Smooth muscle cell of the brain vasculature (primary cell): Measurements from ENCODE around the gene NDFIP2.

Source experiments
- DNase-seq: peaks from one replicate; pipeline ENCODE4 v3.0.0-alpha.2; 2012; ENCODE audit warnings: low read depth, low spot score

Gene NDFIP2

GRCh38 chr13:79496188-79496587 lies 15.2 kb downstream of the NDFIP2 start:
- DNase-seq, result no peak

GRCh38 chr13:79497064-79497463 lies 16.1 kb downstream of the NDFIP2 start:
- DNase-seq, result no peak

- DNase-seq, result no peak
Measured at GRCh38 chr13:79497852-79498251, 16.9 kb downstream of the NDFIP2 start.

GRCh38 chr13:79500829-79501228 lies 19.9 kb downstream of the NDFIP2 start:
- DNase-seq, result no peak

- no peak for DNase-seq
Measured at GRCh38 chr13:79501538-79502232, 20.7 kb downstream of the NDFIP2 start.

- DNase-seq, result no peak
Measured at GRCh38 chr13:79502859-79503468, 22.0 kb downstream of the NDFIP2 start.

DNA sequence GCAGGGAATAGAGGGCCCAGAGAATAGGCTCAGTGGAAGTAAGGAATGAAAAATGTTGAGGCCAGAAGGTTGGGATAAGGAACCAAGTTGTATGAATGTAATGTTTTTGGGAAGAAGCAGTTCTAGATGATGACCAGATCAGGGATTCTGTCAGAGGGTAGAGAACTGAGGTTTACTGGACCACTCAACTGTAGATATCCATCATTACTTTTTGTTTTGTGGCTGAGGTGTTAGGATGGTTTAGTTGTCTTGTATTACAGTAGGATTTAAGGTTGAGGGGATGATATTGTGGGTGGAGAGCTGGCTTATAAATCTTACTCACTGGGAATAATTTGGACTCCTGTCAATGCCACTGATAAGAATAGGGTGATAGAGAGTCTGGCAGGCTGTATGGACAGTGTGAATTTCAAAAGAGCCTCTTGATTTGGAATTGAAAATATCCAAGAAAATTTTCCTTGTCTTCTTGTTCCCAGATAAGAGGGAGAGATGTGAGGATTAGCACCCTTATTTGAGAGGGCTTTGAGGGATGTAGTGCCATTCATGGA lies 22.6 kb downstream of the NDFIP2 start:
- no peak for DNase-seq

DNA sequence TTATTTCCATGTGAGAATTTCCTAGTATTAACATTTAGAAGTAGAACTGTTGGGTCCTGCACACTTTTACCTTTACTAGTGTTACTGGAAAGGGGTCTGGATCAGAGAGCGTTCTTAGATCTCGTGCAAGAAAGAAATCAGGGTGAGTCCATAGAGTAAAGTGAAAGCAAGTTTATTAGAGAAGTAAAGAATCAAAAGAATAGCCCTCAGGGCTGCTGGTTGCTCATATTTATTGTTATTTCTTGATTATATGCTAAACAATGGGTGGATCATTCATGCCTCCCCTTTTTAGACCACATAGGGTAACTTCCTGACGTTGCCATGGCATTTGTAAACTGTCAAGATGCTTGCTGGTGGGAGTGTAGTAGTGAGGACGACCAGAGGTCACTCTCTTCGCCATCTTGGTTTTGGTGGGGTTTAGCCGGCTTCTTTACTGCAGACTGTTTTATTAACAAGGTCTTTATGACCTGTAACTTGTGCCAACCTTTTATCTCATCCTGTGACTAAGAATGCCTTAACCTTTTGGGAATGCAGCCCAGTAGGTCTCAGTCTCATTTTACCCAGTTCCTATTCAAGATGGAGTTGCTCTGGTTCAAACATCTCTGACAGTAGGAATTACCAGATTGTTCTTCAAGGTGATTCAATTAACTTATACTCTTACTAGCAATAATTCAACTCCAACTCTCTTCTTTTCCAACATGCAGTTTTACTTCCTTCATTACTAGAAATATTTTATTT lies 27.4 kb downstream of the NDFIP2 start:
- DNase-seq, result no peak

DNA sequence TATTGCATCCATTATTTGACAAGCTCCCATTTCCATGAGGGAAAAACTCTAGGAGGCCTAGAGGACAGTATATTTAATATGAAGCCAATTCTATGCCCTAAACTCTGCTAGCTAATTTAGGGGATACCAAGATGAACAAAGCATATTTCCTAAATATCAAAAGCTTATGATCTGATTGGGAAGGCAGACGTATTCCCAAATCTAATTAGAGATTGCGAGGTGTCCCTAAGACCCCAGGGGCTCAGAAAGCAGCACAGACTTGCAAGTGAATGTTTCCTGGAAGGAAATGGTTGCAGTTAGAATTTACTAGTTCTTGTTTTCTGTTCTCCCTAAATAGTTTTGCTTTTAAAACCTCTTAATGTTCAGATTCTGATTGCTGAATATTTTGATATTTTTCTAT lies 30.7 kb downstream of the NDFIP2 start:
- no peak for DNase-seq

- no peak for DNase-seq
Measured at GRCh38 chr13:79512950-79513349, 32.0 kb downstream of the NDFIP2 start.

DNA sequence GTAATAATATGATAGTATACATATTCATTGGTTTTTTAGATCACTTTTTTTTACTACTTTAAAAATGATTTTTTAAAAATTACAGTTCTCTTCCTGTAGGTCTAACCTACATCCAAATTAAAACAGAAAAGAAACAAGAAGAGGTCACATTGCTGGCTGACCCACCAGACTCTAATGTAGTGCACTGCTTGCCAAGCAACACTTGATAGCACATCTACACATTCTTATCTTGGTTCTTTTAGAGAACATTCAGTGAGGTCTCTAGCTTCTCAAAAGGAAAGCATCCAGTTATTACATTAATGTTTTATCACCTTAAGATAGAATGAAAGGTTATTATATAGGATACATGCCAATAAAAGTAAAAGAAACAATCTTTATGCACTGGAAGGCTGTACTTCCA lies 35.6 kb downstream of the NDFIP2 start:
- DNase-seq, result no peak

DNA sequence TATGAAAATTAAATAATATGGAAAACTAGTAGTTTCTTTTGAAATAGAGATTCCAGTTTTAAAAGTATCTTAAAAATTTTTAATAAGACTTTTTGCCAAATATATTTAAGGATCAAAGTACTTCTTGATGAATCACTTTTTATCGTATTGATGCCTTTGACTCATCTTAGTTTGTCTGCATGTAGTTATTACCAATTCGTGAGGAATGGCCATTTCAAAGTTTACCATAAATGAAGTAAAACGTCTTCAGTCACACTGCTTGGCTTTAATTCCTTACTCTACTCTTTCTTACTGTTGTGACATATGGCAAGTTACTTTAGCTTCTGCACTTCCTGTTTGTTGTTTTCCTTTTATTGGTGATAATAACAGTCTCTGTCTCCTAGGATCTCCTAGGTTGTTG lies 38.3 kb downstream of the NDFIP2 start:
- no peak for DNase-seq

GRCh38 chr13:79522583-79522982 lies 41.6 kb downstream of the NDFIP2 start:
- no peak for DNase-seq

DNA sequence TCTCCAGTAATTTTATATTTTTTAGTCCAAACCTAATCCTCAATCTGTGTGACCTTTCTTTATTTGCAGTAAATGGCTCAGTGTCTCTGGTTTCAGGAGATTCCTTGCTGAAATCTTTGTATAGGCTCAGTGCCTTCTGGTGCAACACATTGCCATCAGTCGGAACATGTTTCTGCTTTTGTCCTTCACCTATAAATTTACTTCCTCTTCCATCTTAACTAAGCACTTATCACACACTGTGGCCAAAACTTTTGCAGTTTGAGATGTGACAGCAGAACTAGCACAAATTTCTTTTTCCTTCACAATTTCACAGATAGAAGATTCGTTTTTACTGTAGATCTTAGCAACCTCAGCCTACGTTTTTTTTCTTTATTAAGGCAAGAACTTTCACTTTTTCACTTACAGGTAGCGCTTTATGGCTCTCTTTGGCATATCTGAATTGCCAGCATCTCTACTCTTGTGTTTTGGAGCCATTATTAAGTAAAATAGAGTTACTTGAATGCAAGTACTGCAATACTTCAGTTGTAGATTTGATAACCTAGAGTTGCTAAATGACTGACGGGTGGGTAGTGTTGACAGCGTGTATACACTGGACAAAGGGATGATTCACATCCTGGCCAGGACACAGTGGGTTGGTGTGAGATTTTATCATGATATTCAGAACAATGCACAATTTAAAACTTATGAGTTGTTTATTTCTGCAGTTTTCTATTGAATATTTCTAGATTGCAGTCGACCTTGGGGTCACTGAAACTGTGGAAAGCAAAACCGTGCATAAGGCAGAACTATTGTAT lies 44.3 kb downstream of the NDFIP2 start:
- no peak for DNase-seq

DNA sequence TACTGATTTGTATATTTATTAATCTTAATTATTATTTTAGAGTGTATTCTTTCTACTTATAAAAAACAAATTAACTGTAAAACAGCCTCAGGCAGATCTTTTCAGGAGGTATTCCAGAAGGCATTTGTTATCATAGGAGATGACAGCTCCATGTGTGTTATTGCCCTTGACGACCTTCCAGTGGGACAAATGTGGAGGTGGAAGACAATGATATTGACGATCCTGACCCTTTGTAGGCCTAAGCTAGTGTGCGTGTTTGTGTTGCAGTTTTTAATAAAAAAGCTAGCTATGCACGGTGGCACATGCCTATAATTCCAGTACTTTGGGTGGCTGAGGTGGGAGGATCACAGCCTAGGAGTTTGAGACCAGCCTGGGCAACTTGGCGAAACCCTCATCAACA lies 46.7 kb downstream of the NDFIP2 start:
- no peak for DNase-seq

DNA sequence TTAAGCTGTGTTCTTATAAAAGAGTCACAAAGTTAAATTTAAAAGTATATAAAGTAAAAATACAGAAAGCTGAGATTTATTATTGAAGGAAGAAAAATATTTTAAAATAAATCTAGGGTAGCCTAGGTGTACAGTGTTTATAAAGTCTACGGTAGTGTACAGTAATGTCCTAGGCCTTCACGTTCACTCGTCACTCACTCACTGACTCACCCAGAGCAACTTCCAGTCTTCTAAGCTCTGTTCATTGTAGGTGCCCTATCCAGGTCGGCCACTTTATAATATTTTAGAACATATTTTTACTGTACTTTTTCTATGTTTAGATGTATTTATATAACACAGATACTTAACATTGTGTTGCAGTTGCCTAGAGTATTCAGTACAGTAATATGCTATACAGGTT lies 47.4 kb downstream of the NDFIP2 start:
- DNase-seq, result no peak

- no peak for DNase-seq
Measured at GRCh38 chr13:79528759-79529191, 47.8 kb downstream of the NDFIP2 start.

DNA sequence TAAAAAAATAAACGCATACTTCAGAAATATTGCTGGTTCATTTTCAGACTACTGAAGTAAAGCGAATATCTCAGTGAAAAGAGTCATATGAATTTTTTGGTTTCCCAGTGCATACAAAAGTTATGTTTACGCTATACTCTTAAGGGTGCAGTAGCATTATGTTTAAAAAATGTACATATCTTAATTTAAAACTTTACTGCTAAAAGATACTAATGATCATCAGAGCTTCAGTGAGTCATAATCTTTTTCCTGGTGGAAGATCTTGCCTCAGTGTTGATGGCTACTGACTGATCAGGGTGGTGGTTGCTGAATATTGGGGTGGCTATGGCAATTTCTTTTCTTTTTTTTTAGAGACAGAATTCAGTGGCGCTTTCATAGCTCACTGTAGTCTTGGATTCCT lies 48.9 kb downstream of the NDFIP2 start:
- DNase-seq, result no peak

DNA sequence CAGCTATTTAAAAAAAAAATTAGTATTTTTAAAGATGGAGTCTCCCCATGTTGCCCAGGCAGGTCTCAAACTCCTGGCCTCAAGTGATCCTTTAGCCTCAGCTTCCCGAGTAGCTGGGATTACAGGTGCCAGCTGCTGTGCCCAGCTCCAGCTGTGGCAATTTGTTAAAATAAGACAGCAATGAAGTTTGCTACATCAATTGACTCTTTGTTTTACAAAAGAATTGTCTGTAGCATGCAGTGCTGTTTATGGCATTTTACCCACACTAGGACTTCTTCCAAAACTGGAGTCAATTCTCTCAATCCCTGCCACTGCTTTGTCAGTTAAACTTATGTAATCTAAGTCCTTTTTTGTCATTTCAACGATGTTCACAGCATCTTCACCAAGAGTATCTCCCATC lies 49.3 kb downstream of the NDFIP2 start:
- DNase-seq, result no peak

GRCh38 chr13:79531542-79532254 lies 50.7 kb downstream of the NDFIP2 start:
- DNase-seq, result no peak

GRCh38 chr13:79532576-79532975 lies 51.6 kb downstream of the NDFIP2 start:
- DNase-seq, result no peak
